HFF-Myc (cell line): Measurements from ENCODE around the gene TRPC1.

Source experiments
- DNase-seq: peaks from one replicate; pipeline ENCODE4 v3.0.0-alpha.2; 2011; ENCODE audit warnings: low read depth; ENCODE audit errors: extremely low read depth
- H3K4me3 ChIP-seq: replicated peaks from 2 replicates; pipeline ENCODE4 v1.5.1; 2011; ENCODE audit warnings: low read depth, mild to moderate bottlenecking, control low read depth, low read length
- TF ChIP-seq, protein P1 (sequence below): IDR thresholded peaks from 2 replicates; pipeline ENCODE4 v1.5.1; 2012; ENCODE audit warnings: mild to moderate bottlenecking, low read depth, low read length, control low read depth; ENCODE audit errors: missing control alignments

Gene TRPC1

DNA sequence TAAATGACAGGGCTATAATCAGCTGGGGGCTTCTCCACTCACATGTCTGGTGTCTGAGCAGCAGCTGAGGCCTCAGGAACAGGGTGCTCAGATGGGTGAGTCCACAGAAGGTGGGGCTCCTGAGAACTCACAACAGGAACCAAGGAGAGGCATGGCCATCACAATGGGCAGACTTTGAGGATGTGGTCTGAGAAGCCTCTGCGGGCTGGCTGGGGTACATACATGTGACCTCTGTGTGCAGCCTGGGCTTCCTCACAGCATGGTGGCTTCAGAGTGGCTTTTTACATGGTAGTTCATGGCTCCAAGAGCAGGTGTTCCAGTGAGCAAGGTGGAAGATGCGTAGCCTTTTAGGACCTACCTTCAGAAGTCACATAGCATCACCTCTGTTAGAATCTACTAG is 58.8 kb downstream of the TRPC1 start:
- TF ChIP-seq, protein P1, sequence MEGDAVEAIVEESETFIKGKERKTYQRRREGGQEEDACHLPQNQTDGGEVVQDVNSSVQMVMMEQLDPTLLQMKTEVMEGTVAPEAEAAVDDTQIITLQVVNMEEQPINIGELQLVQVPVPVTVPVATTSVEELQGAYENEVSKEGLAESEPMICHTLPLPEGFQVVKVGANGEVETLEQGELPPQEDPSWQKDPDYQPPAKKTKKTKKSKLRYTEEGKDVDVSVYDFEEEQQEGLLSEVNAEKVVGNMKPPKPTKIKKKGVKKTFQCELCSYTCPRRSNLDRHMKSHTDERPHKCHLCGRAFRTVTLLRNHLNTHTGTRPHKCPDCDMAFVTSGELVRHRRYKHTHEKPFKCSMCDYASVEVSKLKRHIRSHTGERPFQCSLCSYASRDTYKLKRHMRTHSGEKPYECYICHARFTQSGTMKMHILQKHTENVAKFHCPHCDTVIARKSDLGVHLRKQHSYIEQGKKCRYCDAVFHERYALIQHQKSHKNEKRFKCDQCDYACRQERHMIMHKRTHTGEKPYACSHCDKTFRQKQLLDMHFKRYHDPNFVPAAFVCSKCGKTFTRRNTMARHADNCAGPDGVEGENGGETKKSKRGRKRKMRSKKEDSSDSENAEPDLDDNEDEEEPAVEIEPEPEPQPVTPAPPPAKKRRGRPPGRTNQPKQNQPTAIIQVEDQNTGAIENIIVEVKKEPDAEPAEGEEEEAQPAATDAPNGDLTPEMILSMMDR, result no peak
- DNase-seq, result no peak

DNA sequence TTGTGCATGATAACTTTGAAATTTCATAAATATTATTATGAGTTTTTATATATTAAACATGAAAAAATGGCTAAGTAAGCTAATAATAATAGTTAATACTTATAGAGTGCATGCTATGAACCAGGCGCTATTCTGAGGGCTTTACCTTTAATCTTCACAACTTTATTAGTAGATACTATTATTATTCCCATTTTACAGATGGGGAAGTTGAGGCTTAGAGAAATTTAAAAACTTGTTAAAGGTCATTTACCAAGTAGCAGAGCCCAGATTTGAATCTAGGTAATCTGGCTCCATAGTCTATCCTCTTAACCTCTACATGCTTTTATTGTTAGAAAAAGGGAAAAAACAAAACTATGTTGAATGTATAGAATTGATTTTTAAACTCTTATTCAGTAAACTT is 60.4 kb downstream of the TRPC1 start:
- no peak for DNase-seq
- TF ChIP-seq, protein P1, result no peak
- no peak overlapping the region for H3K4me3 ChIP-seq

More for the DNA sequence above, 58.8 kb downstream of the TRPC1 start:
- no peak overlapping the region for H3K4me3 ChIP-seq

DNA sequence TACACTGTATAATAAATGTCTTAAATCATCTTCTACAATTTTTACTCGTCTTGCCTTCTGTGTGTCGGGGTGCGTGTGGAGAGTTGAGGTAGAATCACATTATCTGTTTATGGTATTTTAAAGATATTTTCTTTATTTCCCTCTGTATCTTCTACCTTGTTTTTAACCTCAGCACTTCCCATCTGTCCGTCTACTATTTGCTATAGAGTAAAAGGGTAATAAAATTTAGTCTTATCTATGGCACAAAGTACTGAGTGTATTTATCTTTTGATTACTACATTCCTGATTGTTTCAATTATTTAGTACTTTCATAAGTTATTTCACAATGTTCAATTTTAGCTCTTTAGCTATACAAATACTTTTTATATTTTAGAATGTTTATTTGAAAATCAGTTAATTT is 62.2 kb downstream of the TRPC1 start:
- H3K4me3 ChIP-seq, result no peak overlapping the region
- TF ChIP-seq, protein P1, result no peak
- no peak for DNase-seq

DNA sequence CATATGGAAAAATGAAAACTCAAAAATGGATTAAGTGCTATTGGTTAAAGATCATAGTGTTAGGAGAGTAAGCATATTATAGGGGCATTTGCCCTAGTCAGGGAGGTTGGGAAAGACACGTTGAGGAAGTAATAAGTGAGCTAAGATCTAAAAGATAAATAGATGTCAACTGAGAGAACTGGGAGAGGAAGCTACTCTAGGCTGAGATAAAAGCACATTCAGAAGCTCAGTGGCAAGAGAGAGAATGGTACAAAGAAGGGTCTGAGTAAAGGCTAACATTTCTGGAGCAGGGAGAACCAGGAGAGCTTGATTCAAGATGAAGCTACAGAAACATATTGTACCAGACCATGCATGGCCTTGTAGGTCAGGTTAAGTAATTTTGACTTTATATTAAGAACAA is 63.9 kb downstream of the TRPC1 start:
- TF ChIP-seq, protein P1, result no peak
- no peak overlapping the region for H3K4me3 ChIP-seq
- DNase-seq, result no peak

DNA sequence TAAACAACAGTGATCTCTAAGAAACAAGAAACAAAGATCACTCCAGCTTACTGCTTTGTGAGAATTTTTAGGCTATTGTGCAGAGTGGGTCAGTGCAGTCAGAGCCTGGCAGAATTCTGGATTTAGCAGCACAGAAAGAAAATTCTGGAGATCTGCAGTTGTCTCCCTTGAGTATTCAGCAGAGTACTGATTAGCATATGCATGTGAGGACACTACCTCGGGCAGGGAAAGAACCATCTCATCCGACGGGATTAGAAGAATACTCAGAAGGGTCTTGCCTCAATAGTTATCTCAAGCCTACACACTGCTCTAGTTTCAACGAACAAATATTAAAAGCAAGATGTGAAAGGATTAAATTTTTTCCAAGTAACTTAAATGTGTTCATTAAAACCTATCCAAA is 70.7 kb downstream of the TRPC1 start:
- H3K4me3 ChIP-seq, result no peak overlapping the region
- no peak for DNase-seq
- TF ChIP-seq, protein P1, result no peak

DNA sequence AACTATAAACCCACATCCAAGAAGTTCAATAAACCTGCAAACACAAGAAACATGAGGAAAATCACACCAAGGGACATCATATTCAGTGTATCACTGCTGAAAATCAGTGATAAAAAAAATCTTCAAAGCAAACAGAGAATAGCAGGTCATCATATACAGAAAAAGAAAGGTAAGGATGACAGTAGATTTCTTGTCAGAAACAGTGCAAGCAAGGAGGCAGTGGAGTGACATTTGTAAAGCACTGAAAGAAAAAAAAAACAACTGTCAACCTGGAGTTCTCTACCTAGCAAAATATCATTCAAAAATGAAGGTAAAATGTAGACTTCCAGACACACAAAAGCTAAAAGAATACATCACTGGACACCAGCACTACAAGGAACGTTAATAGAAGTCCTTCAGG is 71.5 kb downstream of the TRPC1 start:
- no peak overlapping the region for H3K4me3 ChIP-seq
- TF ChIP-seq, protein P1, result no peak
- DNase-seq, result no peak

DNA sequence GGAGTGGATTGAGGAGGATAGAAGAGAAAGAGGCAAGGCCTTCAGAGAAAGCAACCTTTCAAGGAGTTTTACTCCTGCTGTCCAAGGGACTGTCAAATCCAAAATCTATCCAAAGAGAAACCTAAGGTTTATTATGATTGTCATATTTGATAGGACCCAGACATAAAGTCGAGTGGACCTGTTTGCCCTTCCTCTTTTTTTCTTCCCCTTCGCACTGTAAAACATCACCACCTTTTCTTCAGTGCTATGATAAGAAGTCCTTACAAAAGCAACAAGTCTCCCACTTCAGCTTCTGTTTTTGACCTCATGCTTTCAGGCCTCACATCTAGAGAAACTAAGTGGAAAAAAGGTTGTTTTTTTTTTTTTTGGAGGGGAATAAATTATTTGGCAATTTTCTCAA is 73.0 kb downstream of the TRPC1 start:
- no peak overlapping the region for H3K4me3 ChIP-seq
- no peak for DNase-seq

More for the DNA sequence above, 73.0 kb downstream of the TRPC1 start:
- TF ChIP-seq, protein P1, result no peak
